Fibroblast of pulmonary artery (primary cell): ENCODE measurements around the gene NT5DC1.

ENCODE experiments used
- DNase-seq: peaks from one replicate; pipeline ENCODE4 v3.0.0-alpha.2; 2010; ENCODE audit warnings: low read depth
- H3K4me3 ChIP-seq: replicated peaks from 2 replicates; pipeline ENCODE4 v1.5.1; 2011; ENCODE audit warnings: low read depth, mild to moderate bottlenecking, control low read depth, low read length, moderate library complexity
- CTCF ChIP-seq: IDR thresholded peaks from 2 replicates; pipeline ENCODE4 v1.5.1; 2011; ENCODE audit warnings: mild to moderate bottlenecking, control low read depth, low read length, inconsistent platforms; ENCODE audit errors: missing control alignments

The NT5DC1 gene

GRCh38 chr6:116062496-116062895 lies 38.2 kb upstream of the NT5DC1 start:
- no peak overlapping the region for H3K4me3 ChIP-seq
- DNase-seq = no peak
- TF ChIP-seq CTCF = no peak

- no peak for TF ChIP-seq CTCF
- no peak for DNase-seq
- H3K4me3 ChIP-seq = no peak overlapping the region
Measured at GRCh38 chr6:116064666-116065065, 36.0 kb upstream of the NT5DC1 start.

- no peak overlapping the region for H3K4me3 ChIP-seq
- DNase-seq = no peak
- TF ChIP-seq CTCF = no peak
Measured at GRCh38 chr6:116066789-116067188, 33.9 kb upstream of the NT5DC1 start.

GRCh38 chr6:116070101-116070500 lies 30.6 kb upstream of the NT5DC1 start:
- TF ChIP-seq CTCF = no peak
- DNase-seq = no peak
- no peak overlapping the region for H3K4me3 ChIP-seq

- no peak overlapping the region for H3K4me3 ChIP-seq
- TF ChIP-seq CTCF = no peak
- DNase-seq = no peak
Measured at GRCh38 chr6:116070616-116071389, 29.9 kb upstream of the NT5DC1 start.

GRCh38 chr6:116072368-116072767 lies 28.3 kb upstream of the NT5DC1 start:
- no peak for DNase-seq
- no peak for TF ChIP-seq CTCF
- H3K4me3 ChIP-seq = no peak overlapping the region

- peak; percentile 18 for DNase-seq
- no peak for TF ChIP-seq CTCF
- no peak overlapping the region for H3K4me3 ChIP-seq
Measured at GRCh38 chr6:116073765-116074440, 26.8 kb upstream of the NT5DC1 start.
